Measurements from ENCODE around the gene WWOX. TPM values are rescaled to one million over a fixed set of nuclear protein-coding genes. Genes with fewer than 3 reads are reported as not detected.

The WWOX gene
- total and polyA plus RNA-seq, 2 donors (not counting 3 experiments of a cell fraction or from before 2014, with no cell fraction given) = 6.2 to 12.5 TPM

DNA sequence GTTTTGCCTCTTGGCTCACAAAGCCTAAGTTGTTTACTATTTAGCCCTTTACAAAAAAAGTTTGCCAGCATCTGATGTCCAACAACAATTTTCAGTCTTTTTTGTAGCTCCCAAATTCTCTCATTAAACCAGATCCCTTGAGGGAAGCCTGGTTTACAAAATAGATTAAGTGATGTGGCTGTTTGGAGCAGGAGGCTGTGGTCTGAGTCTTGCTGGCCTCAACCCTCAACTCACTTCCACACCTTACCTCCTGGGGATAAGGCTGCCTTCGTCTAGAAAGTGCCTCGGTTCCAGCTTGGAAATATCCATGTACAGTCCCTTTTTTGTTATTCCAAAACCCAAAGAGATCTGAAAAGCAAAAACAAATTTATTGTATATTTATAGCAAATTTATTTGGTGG is 138.4 kb downstream of the WWOX start:
- Histone ChIP-seq H3K27me3 (ENCODE audit: control insufficient read depth in 2 of 2, insufficient read depth in 2 of 2, low read length in 2 of 2) (no peaks in the 10 kb centered on the region), H3K36me3 (ENCODE audit: control insufficient read depth in 2 of 2, extremely low read depth in 1 of 2, insufficient read depth in 2 of 2, low read length in 2 of 2) (no peaks in the 10 kb centered on the region), H3K9me1 (replicated peaks; ENCODE audit: control insufficient read depth, extremely low read depth, insufficient read depth, low read length) (no peaks in the 10 kb centered on the region), H3K4me1 (ENCODE audit: control insufficient read depth, extremely low read depth, insufficient read depth, low read length) (no peaks in the 10 kb centered on the region), H3K79me2 (ENCODE audit: control insufficient read depth, insufficient read depth, low read length) (no peaks in the 10 kb centered on the region), H3K9ac (replicated peaks; ENCODE audit: extremely low read depth, insufficient read depth, low read length) (no peak overlapping the region), H2AFZ (ENCODE audit: low read depth, low read length) (no peak overlapping the region), H4K20me1 (replicated peaks; ENCODE audit: control insufficient read depth, extremely low read depth, insufficient read depth, low read length) (no peaks in the 10 kb centered on the region), H3K4me3 (replicated peaks in 1 of 3; ENCODE audit: insufficient read depth in 1 of 3, low read depth in 1 of 3, low read length in 3 of 3) (no peak overlapping the region), H3K4me2 (ENCODE audit: insufficient read depth, low read length) (no peak overlapping the region), H3K9me3 (replicated peaks; ENCODE audit: control insufficient read depth, insufficient read depth, low read length) (no peaks in the 10 kb centered on the region), H3K27ac (ENCODE audit: insufficient read depth, low read depth, low read length) (no peak overlapping the region)
- ChIA-PET CTCF (no interaction called here), POLR2A (no interaction called here)
- no peak for FAIRE-seq
- no peak for DNase-seq (ENCODE audit: low read depth, low spot score)
- intact Hi-C loops (cut with micrococcal nuclease) (loop anchor here (5.0 kb wide), 1 partner anchor 1364 kb away; the partner anchor contains the start of gene MAF), dilution Hi-C loops (cut with MboI; ENCODE audit: extremely low pct_ligation_motif_present, low sequenced_read_pairs) (no loop called here)
- no peak for TF ChIP-seq FOS (IDR thresholded peaks at IDR 0.05; ENCODE audit: borderline replicate concordance, insufficient read depth, low read length)
- TF ChIP-seq, protein P1, sequence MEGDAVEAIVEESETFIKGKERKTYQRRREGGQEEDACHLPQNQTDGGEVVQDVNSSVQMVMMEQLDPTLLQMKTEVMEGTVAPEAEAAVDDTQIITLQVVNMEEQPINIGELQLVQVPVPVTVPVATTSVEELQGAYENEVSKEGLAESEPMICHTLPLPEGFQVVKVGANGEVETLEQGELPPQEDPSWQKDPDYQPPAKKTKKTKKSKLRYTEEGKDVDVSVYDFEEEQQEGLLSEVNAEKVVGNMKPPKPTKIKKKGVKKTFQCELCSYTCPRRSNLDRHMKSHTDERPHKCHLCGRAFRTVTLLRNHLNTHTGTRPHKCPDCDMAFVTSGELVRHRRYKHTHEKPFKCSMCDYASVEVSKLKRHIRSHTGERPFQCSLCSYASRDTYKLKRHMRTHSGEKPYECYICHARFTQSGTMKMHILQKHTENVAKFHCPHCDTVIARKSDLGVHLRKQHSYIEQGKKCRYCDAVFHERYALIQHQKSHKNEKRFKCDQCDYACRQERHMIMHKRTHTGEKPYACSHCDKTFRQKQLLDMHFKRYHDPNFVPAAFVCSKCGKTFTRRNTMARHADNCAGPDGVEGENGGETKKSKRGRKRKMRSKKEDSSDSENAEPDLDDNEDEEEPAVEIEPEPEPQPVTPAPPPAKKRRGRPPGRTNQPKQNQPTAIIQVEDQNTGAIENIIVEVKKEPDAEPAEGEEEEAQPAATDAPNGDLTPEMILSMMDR (IDR thresholded peaks at IDR 0.05; ENCODE audit: extremely low read depth in 1 of 2, insufficient read depth in 1 of 2, low read depth in 1 of 2, low read length in 2 of 2) = no peak
- no peak for TF ChIP-seq MYC (IDR thresholded peaks at IDR 0.05; ENCODE audit: low read depth, low read length)
- no peak for TF ChIP-seq JUN (IDR thresholded peaks at IDR 0.05; ENCODE audit: borderline replicate concordance, insufficient read depth, insufficient read length, low read depth)
- no peak for TF ChIP-seq EZH2 (IDR thresholded peaks at IDR 0.05; ENCODE audit: borderline replicate concordance, low read depth, low read length, severe bottlenecking)
- no peak for TF ChIP-seq POLR2A (IDR thresholded peaks at IDR 0.05; ENCODE audit: low read depth, low read length)
- TF ChIP-seq GATA2 (IDR thresholded peaks at IDR 0.05; ENCODE audit: insufficient read depth, insufficient read length, low read depth, low read length) = no peak
- no peak for TF ChIP-seq POLR2AphosphoS5 (IDR thresholded peaks at IDR 0.05; ENCODE audit: insufficient read depth, low read depth, low read length)
- TF ChIP-seq, protein P2, sequence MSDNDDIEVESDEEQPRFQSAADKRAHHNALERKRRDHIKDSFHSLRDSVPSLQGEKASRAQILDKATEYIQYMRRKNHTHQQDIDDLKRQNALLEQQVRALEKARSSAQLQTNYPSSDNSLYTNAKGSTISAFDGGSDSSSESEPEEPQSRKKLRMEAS (IDR thresholded peaks at IDR 0.05; ENCODE audit: insufficient read depth, insufficient read length) = no peak
- no TSS peak for BruUV-seq (replicated peaks)
